Stimulated activated CD8-positive, alpha-beta memory T cell treated with anti-CD3 and anti-CD28 coated beads, Interleukin-4, amount 100 ng/mL, for 48 hours (primary cell): ENCODE data around the gene ZNF335.

ENCODE experiments used
- DNase-seq: peaks from one replicate; pipeline ENCODE4 v3.0.0-alpha.2; 2020

Gene ZNF335, protein sequence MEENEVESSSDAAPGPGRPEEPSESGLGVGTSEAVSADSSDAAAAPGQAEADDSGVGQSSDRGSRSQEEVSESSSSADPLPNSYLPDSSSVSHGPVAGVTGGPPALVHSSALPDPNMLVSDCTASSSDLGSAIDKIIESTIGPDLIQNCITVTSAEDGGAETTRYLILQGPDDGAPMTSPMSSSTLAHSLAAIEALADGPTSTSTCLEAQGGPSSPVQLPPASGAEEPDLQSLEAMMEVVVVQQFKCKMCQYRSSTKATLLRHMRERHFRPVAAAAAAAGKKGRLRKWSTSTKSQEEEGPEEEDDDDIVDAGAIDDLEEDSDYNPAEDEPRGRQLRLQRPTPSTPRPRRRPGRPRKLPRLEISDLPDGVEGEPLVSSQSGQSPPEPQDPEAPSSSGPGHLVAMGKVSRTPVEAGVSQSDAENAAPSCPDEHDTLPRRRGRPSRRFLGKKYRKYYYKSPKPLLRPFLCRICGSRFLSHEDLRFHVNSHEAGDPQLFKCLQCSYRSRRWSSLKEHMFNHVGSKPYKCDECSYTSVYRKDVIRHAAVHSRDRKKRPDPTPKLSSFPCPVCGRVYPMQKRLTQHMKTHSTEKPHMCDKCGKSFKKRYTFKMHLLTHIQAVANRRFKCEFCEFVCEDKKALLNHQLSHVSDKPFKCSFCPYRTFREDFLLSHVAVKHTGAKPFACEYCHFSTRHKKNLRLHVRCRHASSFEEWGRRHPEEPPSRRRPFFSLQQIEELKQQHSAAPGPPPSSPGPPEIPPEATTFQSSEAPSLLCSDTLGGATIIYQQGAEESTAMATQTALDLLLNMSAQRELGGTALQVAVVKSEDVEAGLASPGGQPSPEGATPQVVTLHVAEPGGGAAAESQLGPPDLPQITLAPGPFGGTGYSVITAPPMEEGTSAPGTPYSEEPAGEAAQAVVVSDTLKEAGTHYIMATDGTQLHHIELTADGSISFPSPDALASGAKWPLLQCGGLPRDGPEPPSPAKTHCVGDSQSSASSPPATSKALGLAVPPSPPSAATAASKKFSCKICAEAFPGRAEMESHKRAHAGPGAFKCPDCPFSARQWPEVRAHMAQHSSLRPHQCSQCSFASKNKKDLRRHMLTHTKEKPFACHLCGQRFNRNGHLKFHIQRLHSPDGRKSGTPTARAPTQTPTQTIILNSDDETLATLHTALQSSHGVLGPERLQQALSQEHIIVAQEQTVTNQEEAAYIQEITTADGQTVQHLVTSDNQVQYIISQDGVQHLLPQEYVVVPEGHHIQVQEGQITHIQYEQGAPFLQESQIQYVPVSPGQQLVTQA (N-terminal part only)

DNA sequence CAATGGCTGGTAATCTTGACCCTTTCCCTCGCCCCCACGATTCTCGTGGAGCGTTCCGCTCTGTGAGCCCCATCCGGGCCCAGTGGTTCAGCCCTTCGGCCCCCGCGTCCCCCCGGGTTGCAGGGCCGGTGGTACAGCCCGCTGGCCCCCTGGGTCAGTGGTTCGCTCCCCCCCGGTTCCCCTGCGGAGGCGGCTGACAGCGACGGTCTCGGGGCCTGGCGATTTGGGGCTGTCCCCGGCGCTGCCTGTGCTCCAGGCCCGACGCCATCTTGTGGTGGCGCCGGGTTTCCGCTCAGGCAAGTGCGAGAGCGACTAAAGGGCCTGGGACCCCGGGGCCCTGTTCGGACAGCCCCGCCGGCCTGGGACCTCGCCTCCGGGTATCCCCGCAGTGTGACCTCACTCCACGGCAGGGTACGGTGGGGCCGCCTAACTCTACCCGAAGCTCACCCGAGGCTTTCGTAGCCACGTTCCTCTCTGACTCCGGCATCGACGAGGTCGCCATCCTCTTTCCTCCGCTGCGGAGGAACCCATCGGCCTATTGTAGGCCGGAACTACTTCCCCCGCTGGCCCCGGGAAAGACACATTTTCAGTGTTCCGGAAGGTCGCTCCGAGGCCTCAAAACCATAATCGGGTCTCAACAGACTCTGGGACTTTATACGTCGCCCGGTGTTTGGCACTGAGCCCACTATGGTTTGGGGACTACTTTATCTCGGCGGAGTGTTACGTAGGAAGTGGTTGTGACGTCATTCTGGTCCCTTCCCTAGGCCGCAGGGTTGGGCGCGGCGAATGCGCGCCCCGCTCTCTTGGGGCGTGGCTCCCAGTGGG, at the start of gene ZNF335:
ZNF335 (minus strand) TSS at position 529 of the 825 bp plus-strand sequence. CDS start 793 bp downstream, outside the sequence.
- DNase-seq: peak; percentile 96

GRCh38 chr20:46020555-46020954, 48.6 kb upstream of the ZNF335 start:
- DNase-seq: no peak

DNA sequence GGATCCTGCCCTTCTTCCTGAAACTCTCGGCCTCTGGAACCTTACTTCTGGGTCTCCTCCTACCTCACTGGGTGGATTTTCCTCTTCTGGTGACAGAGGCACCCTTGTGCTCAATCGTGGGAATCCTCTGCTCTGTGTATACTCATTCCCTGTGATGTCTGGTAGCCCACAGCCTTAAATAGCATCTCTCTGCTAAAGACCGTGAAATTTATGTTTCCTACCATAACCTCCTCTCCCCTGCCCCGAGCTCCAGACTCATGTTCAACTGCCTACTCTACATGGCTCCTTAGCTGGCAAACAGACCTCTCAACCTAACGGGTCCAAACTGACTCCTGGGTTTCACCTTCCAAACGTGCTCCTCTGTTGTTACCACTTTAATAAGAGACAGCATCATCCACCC, 46.6 kb upstream of the ZNF335 start:
- no peak for DNase-seq

DNA sequence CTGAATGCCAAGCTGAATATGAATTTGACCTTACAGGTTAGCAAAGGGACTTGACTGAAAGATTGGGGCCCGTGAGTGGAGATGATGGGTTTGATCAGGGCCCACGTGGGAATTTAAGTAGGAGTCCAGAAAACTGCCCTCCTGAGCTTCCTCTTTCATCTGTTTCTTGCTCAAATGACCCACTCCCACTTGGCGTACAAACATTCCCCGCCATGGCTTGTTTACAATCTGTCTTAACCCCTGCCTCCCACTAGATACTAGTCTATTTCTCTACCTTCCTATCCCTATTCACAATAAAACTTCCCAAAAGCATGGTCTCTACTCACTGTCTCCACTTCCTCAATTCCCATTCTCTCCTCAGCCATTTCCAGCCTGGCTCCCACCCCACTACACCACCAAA, 46.1 kb upstream of the ZNF335 start:
- no peak for DNase-seq

GRCh38 chr20:46017272-46017671, 45.3 kb upstream of the ZNF335 start:
- DNase-seq: no peak

- no peak for DNase-seq
These were observed 42.8 kb upstream of the ZNF335 start for GRCh38 chr20:46014517-46015396.

- peak; percentile 85 for DNase-seq
These were observed 42.0 kb upstream of the ZNF335 start for GRCh38 chr20:46013829-46014516.

DNA sequence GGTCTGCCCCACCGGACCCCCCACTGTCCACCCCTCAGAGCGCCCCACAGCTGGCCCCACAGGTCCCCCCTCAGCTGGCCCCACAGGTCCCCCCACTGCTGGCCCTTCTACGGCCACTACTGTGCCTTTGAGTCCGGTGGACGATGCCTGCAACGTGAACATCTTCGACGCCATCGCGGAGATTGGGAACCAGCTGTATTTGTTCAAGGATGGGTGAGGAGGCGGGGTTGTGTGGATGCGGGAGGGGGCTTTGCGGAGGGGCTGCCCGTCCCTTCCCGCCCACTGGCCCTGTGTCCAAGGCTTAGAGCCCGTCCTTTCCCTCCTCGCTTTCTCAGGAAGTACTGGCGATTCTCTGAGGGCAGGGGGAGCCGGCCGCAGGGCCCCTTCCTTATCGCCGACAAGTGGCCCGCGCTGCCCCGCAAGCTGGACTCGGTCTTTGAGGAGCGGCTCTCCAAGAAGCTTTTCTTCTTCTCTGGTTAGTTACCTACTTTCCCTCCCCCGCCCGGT, 41.4 kb upstream of the ZNF335 start:
- no peak for DNase-seq

DNA sequence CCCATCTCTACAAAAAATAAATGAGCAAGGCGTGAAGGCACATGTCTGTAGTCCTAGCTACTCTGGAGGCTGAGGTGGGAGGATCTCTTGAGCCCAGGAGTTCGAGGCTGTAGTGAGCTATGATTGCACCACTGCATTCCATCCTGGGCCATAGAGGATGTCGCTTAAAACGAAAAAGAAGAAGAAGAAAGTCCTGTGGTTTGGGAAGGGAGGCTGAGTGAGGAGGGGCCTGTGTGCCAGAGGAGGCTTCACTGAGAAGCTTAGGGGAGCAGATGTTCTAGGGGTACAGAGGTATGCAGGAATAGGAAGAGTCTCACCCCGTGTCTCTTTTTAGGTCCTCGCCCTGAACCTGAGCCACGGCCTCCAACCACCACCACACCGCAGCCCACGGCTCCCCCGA, 40.9 kb upstream of the ZNF335 start:
- DNase-seq: no peak

DNA sequence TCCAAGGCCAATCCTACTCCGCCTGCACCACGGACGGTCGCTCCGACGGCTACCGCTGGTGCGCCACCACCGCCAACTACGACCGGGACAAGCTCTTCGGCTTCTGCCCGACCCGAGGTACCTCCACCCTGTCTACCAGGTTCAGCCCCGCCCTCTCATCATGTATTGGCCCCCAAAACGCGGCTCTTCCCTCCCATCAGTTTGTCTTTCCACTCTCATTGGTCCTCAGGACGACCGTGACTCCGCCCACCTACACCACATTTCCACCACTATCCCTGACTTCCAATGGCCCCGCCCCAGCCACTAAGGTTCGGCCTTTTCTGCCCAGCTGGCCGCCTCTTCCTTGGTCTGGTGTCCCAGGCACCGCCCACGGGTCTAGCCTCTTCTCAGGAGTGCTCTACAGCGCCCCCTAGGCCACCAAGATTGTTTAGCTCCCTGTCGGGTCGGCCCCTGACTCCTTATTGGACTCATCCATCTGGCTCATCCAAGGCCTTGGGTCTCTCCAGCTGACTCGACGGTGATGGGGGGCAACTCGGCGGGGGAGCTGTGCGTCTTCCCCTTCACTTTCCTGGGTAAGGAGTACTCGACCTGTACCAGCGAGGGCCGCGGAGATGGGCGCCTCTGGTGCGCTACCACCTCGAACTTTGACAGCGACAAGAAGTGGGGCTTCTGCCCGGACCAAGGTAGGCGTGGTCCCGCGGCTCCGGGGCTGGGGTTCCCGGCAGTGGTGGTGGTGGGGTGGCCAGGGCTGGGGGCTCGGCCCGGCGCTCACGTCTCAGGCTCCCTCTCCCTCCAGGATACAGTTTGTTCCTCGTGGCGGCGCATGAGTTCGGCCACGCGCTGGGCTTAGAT, 39.9 kb upstream of the ZNF335 start:
- peak; percentile 83 for DNase-seq

- DNase-seq: peak; percentile 55
These were observed 38.7 kb upstream of the ZNF335 start for GRCh38 chr20:46010491-46011391.

GRCh38 chr20:46009816-46010215, 37.8 kb upstream of the ZNF335 start:
- DNase-seq: no peak

GRCh38 chr20:46007671-46008070, 35.7 kb upstream of the ZNF335 start:
- no peak for DNase-seq

GRCh38 chr20:46006964-46007363, 35.0 kb upstream of the ZNF335 start:
- DNase-seq: no peak

DNA sequence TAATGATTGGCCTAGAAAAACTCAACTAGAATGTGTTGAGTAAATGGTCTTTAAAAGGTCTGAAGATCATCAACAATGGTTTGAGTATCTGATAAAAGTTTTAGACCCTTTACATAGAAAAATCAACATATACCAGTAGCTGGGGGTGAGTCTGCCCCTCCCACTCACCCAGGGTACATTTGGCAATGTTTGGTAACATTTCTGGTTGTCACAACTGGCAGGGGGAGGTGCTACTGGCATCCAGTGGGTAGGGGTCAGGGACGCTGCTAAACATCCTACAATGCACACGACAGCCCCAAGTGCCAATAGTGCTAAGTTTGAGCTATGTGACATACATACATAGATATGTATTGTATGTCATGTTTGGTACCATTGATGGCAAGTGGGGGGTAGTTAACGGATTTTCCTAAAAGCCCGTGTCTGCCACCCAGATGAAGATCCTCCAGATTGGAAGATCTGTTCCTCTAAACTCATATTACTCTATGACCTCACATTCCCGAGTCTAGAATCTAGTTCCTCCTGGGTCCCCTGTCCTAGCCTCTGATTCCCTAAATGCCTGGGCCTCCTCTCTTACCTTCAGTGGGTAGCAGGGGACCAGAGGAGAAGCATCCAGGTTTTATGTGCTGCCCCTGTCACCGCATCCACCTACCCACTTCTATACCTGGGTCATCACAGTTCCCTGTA, 34.2 kb upstream of the ZNF335 start:
- no peak for DNase-seq

- DNase-seq: no peak
These were observed 33.0 kb upstream of the ZNF335 start for GRCh38 chr20:46004889-46005473.

- DNase-seq: no peak
These were observed 32.2 kb upstream of the ZNF335 start for GRCh38 chr20:46004187-46004586.
